Peyer's patch (tissue), 4 donors: Measurements from ENCODE around the gene NCAPD3.

Source experiments
- POLR2A ChIP-seq, 2 donors: fragments of 450-650 bp; IDR thresholded peaks; one replicate each; pipeline ENCODE4 v1.5.1; 2017; ENCODE audit warnings: antibody characterized with exemption in 2 of 2, mild to moderate bottlenecking in 2 of 2, moderate library complexity in 2 of 2
- TF ChIP-seq, protein P1 (sequence below), 6 experiments: fragments of 450-650 bp in 4 of 6; fragments of 200-600 bp in 2 of 6; sonication (generic) in 1 of 6; IDR thresholded peaks; one replicate each; pipeline ENCODE4 v1.5.1; 2017 to 2019; ENCODE audit warnings: antibody characterized with exemption in 6 of 6, mild to moderate bottlenecking in 3 of 6, moderate library complexity in 1 of 6

DNA sequence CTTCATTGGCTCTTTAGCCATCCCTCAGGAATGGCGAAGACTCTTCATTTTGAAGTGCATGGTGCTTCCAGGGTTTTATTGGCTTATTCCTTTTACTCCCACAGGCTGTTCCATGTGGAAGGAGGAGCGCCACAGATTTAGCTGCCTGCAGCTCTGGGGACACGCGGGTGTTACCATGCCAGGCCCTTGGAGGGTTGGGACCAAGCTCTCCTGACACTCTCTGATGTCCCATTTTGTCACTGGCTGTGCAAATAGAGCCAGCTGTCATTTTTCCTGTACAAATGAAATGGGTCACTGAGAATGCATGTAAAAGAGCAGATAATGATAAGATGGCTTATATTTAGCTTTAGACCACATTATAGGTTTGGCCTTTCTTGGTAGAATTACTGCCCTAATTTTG lies 20.1 kb upstream of the NCAPD3 start:
- TF ChIP-seq, protein P1, sequence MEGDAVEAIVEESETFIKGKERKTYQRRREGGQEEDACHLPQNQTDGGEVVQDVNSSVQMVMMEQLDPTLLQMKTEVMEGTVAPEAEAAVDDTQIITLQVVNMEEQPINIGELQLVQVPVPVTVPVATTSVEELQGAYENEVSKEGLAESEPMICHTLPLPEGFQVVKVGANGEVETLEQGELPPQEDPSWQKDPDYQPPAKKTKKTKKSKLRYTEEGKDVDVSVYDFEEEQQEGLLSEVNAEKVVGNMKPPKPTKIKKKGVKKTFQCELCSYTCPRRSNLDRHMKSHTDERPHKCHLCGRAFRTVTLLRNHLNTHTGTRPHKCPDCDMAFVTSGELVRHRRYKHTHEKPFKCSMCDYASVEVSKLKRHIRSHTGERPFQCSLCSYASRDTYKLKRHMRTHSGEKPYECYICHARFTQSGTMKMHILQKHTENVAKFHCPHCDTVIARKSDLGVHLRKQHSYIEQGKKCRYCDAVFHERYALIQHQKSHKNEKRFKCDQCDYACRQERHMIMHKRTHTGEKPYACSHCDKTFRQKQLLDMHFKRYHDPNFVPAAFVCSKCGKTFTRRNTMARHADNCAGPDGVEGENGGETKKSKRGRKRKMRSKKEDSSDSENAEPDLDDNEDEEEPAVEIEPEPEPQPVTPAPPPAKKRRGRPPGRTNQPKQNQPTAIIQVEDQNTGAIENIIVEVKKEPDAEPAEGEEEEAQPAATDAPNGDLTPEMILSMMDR (IDR thresholded peaks at IDR 0.05) = no peak
- TF ChIP-seq POLR2A (IDR thresholded peaks at IDR 0.05) = no peak
